GM12891 (cell line): ENCODE data around the gene DCC.
A peak's percentile ranks its signal among the peaks of the same experiment; 100 is the strongest.

Source experiments
- DNase-seq: peaks from one replicate; pipeline ENCODE4 v3.0.0; 2011; ENCODE audit warnings: low spot score; ENCODE audit not compliant: insufficient read length
- FAIRE-seq: peaks from 2 replicates; lab custom pipeline; 2011; peaks lifted over from hg19 to GRCh38; lab: Jason Lieb, UNC
- PAX5 ChIP-seq: IDR thresholded peaks from 2 replicates; pipeline ENCODE4 v1.6.1; 2011; ENCODE audit warnings: low read length, moderate library complexity, mild to moderate bottlenecking; ENCODE audit not compliant: insufficient read depth, severe bottlenecking
- POLR2A ChIP-seq: IDR thresholded peaks from 2 replicates; pipeline ENCODE4 v1.6.1; 2011; ENCODE audit warnings: low read depth, low read length, control low read depth
- POLR2AphosphoS5 ChIP-seq: IDR thresholded peaks from 2 replicates; pipeline ENCODE4 v1.6.1; 2011; ENCODE audit warnings: low read depth, low read length, control low read depth
- POU2F2 ChIP-seq: IDR thresholded peaks from 2 replicates; pipeline ENCODE4 v1.6.1; 2011; ENCODE audit warnings: low read depth, mild to moderate bottlenecking, control low read depth, low read length, moderate library complexity
- SPI1 ChIP-seq: IDR thresholded peaks from 2 replicates; pipeline ENCODE4 v1.6.1; 2011; ENCODE audit warnings: low read depth, low read length, control low read depth
- TAF1 ChIP-seq: IDR thresholded peaks from 2 replicates; pipeline ENCODE4 v1.6.1; 2011; ENCODE audit warnings: low read depth, low read length, control low read depth

Gene DCC

GRCh38 chr18:52902188-52902587 lies 562.2 kb downstream of the DCC start:
- FAIRE-seq (no peak), DNase-seq (no peak)
- no peak for TF ChIP-seq POU2F2
- TF ChIP-seq POLR2A = no peak
- no peak for TF ChIP-seq PAX5
- TF ChIP-seq POLR2AphosphoS5 = no peak
- TF ChIP-seq SPI1 = no peak
- TF ChIP-seq TAF1 = no peak

GRCh38 chr18:52903857-52904256 lies 563.9 kb downstream of the DCC start:
- TF ChIP-seq SPI1 = no peak
- no peak for TF ChIP-seq TAF1
- no peak for TF ChIP-seq POLR2A
- no peak for TF ChIP-seq POLR2AphosphoS5
- no peak for TF ChIP-seq POU2F2
- no peak for TF ChIP-seq PAX5
- DNase-seq (peak; percentile 14), FAIRE-seq (no peak)

GRCh38 chr18:52907543-52908308 lies 567.7 kb downstream of the DCC start:
- TF ChIP-seq POLR2A (no peak), SPI1 (no peak), PAX5 (no peak), POU2F2 (no peak), TAF1 (no peak), POLR2AphosphoS5 (no peak)
- DNase-seq (no peak), FAIRE-seq (no peak)

GRCh38 chr18:52914148-52914547 lies 574.2 kb downstream of the DCC start:
- DNase-seq = no peak
- no peak for FAIRE-seq
- no peak for TF ChIP-seq PAX5
- no peak for TF ChIP-seq POLR2AphosphoS5
- no peak for TF ChIP-seq POU2F2
- TF ChIP-seq SPI1 = no peak
- TF ChIP-seq TAF1 = no peak
- TF ChIP-seq POLR2A = no peak

- DNase-seq (no peak), FAIRE-seq (no peak)
- no peak for TF ChIP-seq SPI1
- TF ChIP-seq POLR2AphosphoS5 = no peak
- TF ChIP-seq TAF1 = no peak
- no peak for TF ChIP-seq POLR2A
- no peak for TF ChIP-seq POU2F2
- no peak for TF ChIP-seq PAX5
Observed at GRCh38 chr18:52920665-52921064, 580.7 kb downstream of the DCC start.

GRCh38 chr18:52933356-52933755 lies 593.4 kb downstream of the DCC start:
- TF ChIP-seq POU2F2 (no peak), PAX5 (no peak), POLR2AphosphoS5 (no peak), POLR2A (no peak), SPI1 (no peak), TAF1 (no peak)
- DNase-seq (no peak), FAIRE-seq (no peak)

- no peak for DNase-seq
- no peak for FAIRE-seq
Observed at GRCh38 chr18:52936931-52937330, 596.9 kb downstream of the DCC start.

GRCh38 chr18:52937840-52938239 lies 597.8 kb downstream of the DCC start:
- no peak for TF ChIP-seq PAX5
- TF ChIP-seq POLR2AphosphoS5 = no peak
- no peak for TF ChIP-seq POU2F2
- TF ChIP-seq SPI1 = no peak
- TF ChIP-seq POLR2A = no peak
- TF ChIP-seq TAF1 = no peak
- DNase-seq (no peak), FAIRE-seq (no peak)

More at GRCh38 chr18:52936931-52937330, 596.9 kb downstream of the DCC start:
- TF ChIP-seq TAF1 = no peak
- no peak for TF ChIP-seq POU2F2
- TF ChIP-seq PAX5 = no peak
- TF ChIP-seq POLR2AphosphoS5 = no peak
- TF ChIP-seq SPI1 = no peak
- TF ChIP-seq POLR2A = no peak

GRCh38 chr18:52945552-52945951 lies 605.6 kb downstream of the DCC start:
- TF ChIP-seq POLR2AphosphoS5 (no peak), POLR2A (no peak), PAX5 (no peak), POU2F2 (no peak), SPI1 (no peak), TAF1 (no peak)
- FAIRE-seq (no peak), DNase-seq (no peak)

GRCh38 chr18:52948868-52949444 lies 609.0 kb downstream of the DCC start:
- TF ChIP-seq PAX5 = no peak
- TF ChIP-seq POU2F2 = no peak
- DNase-seq (no peak), FAIRE-seq (no peak)
